Measurements from ENCODE around the gene LRSAM1.
A peak's percentile ranks its signal among the peaks of the same experiment; 100 is the strongest.

Gene LRSAM1

GRCh38 chr9:127450830-127451607, at the start of gene LRSAM1, which contains the start of gene RPL12:
TSS of gene LRSAM1 (plus strand) at chr9:127451510. CDS start at chr9:127454528, 3,018 bp downstream.
TSS of gene RPL12 (minus strand) at chr9:127451406. CDS start at chr9:127451317, 89 bp downstream.
- DNase-seq: peak; percentile 94

- no peak for DNase-seq
Measured at GRCh38 chr9:127402401-127403090, 48.8 kb upstream of the LRSAM1 start.

- no peak for DNase-seq
Measured at GRCh38 chr9:127403507-127404192, 47.7 kb upstream of the LRSAM1 start.

- DNase-seq: no peak
Measured at GRCh38 chr9:127404631-127405030, 46.7 kb upstream of the LRSAM1 start.

- no peak for DNase-seq
Measured at GRCh38 chr9:127405344-127406125, 45.8 kb upstream of the LRSAM1 start.

GRCh38 chr9:127406799-127407491, 44.4 kb upstream of the LRSAM1 start:
- no peak for DNase-seq

GRCh38 chr9:127407492-127407843, 43.8 kb upstream of the LRSAM1 start:
- no peak for DNase-seq

GRCh38 chr9:127411122-127411521, 40.2 kb upstream of the LRSAM1 start:
- DNase-seq: no peak

GRCh38 chr9:127415141-127415540, 36.2 kb upstream of the LRSAM1 start:
- DNase-seq: no peak

GRCh38 chr9:127415657-127416056, 35.7 kb upstream of the LRSAM1 start:
- DNase-seq: no peak

GRCh38 chr9:127417131-127418036, 33.9 kb upstream of the LRSAM1 start:
- peak; percentile 42 for DNase-seq

GRCh38 chr9:127418037-127418471, 33.3 kb upstream of the LRSAM1 start:
- DNase-seq: peak; percentile 19

- DNase-seq: no peak
Measured at GRCh38 chr9:127419348-127419747, 32.0 kb upstream of the LRSAM1 start.

GRCh38 chr9:127421057-127421456, 30.3 kb upstream of the LRSAM1 start:
- no peak for DNase-seq

- no peak for DNase-seq
Measured at GRCh38 chr9:127422133-127422782, 29.1 kb upstream of the LRSAM1 start.

GRCh38 chr9:127422787-127423186, 28.5 kb upstream of the LRSAM1 start:
- no peak for DNase-seq

- no peak for DNase-seq
Measured at GRCh38 chr9:127423476-127423933, 27.8 kb upstream of the LRSAM1 start.

- peak; percentile 88 for DNase-seq
Measured at GRCh38 chr9:127423934-127424675, 27.2 kb upstream of the LRSAM1 start, which contains the start of gene ZNF79. TSS of gene ZNF79 (plus strand) at chr9:127424382. CDS start at chr9:127424788, 406 bp downstream.

- DNase-seq: no peak
Measured at GRCh38 chr9:127424676-127424999, 26.7 kb upstream of the LRSAM1 start.

- no peak for DNase-seq
Measured at GRCh38 chr9:127426756-127427155, 24.6 kb upstream of the LRSAM1 start.

Data from fibroblast of skin of right biceps (primary cell).